Fibroblast of lung (primary cell): ENCODE results near the gene POLG.

Experiments used
- EZH2 ChIP-seq: IDR thresholded peaks from 2 replicates; pipeline ENCODE4 v1.5.1; 2012; ENCODE audit warnings: low read length, control low read depth, mild to moderate bottlenecking; ENCODE audit errors: missing control alignments
- TF ChIP-seq, protein P1 (sequence below), 2 donors: IDR thresholded peaks in 1 of 2; conservative IDR thresholded peaks in 1 of 2; 1 replicate in 1 of 2; 2 replicates in 1 of 2; pipeline ENCODE4 v1.5.1; 2011 to 2012; ENCODE audit warnings: low read length in 2 of 2, control low read depth in 1 of 2, inconsistent platforms in 1 of 2, low read depth in 1 of 2, mild to moderate bottlenecking in 1 of 2

DNA sequence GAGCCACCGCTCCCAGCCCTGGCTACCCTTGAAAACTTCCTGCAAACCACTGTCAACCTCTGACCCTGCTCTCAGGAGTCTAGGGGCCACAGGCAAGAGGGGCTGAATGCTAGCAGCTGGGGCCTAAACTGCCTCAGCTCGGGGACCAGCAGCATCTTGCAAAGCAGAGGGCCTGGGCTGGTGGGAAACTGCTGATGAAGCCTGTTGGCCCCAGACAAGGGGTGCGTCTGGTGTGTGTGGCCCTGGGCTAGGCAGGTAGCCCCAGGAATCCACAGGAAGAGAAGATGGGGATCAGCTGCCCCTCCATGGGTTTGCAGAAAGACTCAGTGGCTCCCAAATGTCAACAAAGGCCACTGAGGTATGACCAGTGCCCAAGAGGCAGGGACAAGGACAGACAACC lies 8.2 kb upstream of the POLG start:
- TF ChIP-seq, protein P1, sequence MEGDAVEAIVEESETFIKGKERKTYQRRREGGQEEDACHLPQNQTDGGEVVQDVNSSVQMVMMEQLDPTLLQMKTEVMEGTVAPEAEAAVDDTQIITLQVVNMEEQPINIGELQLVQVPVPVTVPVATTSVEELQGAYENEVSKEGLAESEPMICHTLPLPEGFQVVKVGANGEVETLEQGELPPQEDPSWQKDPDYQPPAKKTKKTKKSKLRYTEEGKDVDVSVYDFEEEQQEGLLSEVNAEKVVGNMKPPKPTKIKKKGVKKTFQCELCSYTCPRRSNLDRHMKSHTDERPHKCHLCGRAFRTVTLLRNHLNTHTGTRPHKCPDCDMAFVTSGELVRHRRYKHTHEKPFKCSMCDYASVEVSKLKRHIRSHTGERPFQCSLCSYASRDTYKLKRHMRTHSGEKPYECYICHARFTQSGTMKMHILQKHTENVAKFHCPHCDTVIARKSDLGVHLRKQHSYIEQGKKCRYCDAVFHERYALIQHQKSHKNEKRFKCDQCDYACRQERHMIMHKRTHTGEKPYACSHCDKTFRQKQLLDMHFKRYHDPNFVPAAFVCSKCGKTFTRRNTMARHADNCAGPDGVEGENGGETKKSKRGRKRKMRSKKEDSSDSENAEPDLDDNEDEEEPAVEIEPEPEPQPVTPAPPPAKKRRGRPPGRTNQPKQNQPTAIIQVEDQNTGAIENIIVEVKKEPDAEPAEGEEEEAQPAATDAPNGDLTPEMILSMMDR (conservative IDR thresholded peaks at IDR 0.05 in 1 of 2, IDR thresholded peaks at IDR 0.05 in 1 of 2; ENCODE audit: low read depth in 1 of 2, low read length in 2 of 2): no peak
- no peak for TF ChIP-seq EZH2
